SK-N-DZ (cell line): ENCODE data around the gene FRMD4A.
A peak's percentile ranks its signal among the peaks of the same experiment; 100 is the strongest.

Experiments
- DNase-seq: peaks from one replicate; pipeline ENCODE4 v3.0.0-alpha.2; 2015; ENCODE audit warnings: low spot score

Gene FRMD4A

GRCh38 chr10:13990392-13990805 is 340.3 kb downstream of the FRMD4A start:
- DNase-seq = peak; percentile 83

DNA sequence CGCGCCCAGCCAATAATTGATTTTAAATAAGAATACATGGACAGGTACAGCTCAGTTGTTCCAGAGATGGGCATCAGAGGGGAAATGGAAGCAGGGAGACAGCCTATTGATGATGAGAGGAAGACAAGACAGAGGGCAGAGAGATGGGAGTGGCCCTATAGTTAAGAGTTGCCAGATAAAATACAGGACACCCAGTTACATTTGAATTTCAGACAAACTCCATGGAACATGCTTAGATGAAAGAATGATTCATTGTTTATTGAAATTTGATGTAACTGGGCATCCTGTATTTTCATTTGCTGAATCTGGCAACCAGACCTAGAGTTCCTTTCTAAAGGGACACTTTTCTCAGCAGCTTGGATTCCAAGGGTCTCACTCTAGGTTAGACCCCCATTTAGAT is 341.1 kb downstream of the FRMD4A start:
- no peak for DNase-seq

DNA sequence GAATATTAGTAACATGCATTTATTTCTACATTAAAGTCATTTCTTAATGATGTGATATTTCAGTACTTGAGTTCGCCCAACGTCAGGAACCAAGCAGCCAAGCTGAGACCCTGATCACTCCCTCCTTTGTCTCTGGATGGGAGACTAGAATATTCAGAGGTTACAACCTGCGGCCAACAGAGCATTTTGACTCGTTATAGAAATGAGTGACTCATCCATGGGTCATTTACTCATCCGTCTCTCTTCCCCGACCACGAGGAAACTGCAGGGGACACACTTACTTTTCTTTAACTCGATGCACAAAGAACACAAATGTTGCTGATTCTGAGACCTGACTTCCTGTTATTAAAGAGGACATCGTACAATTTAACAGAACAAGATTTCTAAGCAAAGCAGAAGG is 343.3 kb downstream of the FRMD4A start:
- no peak for DNase-seq

- DNase-seq = no peak
Observed at GRCh38 chr10:13984647-13985155, 346.0 kb downstream of the FRMD4A start.

- DNase-seq = no peak
Observed at GRCh38 chr10:13983035-13983434, 347.7 kb downstream of the FRMD4A start.

DNA sequence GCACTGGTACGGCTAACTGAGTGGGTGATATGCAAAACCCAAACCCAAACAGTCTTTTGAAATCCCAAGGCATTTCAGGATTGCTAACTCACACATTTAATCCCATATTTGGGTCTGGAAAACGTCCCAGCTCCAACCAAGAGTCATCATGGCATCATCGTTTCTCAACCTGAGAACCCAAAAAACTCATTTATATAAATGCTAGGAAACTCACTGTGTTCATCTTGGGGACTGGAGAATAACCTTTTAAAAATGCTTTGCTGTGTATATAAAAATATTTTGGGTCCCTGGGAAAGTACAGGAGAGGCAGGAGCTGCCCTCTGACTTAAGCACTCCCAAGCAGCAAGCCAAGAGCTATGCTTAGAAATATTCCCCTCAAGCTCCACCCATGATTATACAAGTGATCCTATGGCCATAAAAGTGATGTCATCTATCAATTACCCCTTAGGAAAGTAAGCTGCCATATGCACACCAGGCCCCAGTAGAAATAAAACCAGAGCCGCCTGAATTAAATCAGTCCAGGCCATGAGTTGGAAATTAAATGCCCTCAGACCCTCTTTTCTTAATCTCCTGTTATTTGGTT is 352.1 kb downstream of the FRMD4A start:
- DNase-seq = peak; percentile 44

- no peak for DNase-seq
Observed at GRCh38 chr10:13977861-13978532, 352.7 kb downstream of the FRMD4A start.

- DNase-seq = no peak
Observed at GRCh38 chr10:13973742-13974141, 357.0 kb downstream of the FRMD4A start.

DNA sequence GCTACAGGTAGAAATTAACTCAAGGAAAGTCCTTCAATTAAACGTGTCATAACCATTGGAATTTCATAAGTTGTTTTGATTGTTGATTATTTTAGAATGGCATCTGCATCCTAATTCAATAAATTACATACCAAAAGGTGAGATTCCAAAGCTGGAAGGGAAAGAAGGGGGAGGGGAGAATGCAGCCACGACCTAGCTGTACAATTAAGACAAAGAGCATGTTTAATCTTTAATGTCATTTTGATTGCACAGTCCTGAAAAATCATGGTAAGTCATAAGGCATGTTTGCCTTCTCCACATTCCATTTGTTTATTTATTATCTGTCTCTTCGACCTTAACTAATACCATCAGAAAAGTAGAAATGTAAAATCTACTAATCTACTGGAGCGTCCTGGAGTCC is 358.1 kb downstream of the FRMD4A start:
- DNase-seq = no peak

GRCh38 chr10:13971601-13972475 is 358.9 kb downstream of the FRMD4A start:
- DNase-seq = no peak

- DNase-seq = no peak
Observed at GRCh38 chr10:13970957-13971353, 359.8 kb downstream of the FRMD4A start.

DNA sequence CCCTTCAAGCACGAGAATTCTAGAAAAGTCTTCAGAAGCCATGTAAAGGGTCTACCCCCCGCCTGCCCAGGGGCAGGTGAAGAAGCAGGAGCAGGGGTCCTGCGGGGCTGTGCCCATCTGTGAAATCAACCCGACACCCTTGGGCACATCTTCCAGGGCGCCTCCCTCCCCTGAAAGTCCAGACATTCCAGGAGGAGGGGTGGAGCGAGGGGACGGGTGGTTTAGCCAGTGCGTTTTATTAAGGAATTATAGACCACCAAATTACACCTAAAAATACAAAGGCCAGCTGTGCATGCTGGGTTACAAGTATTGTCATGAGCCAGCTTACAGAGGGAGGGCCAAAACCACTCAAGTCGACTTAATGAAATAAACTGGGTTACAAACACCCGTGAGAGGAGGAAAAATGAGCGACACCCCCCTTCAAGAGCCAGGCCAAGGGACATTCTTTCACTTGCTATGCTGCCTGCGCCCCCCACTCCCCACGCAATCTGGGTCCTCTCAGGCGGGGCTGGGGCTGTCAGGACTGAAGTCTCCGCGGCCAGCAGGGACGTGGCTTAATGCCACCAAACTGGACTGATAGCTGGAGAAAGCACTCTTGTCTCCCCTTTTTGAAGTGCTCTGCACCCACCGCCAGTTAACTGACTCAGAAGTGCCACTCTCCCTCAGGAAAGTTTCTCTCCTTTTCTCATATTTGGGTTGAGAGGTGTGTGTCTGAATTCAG is 360.3 kb downstream of the FRMD4A start:
- DNase-seq = no peak

- no peak for DNase-seq
Observed at GRCh38 chr10:13969792-13970140, 361.0 kb downstream of the FRMD4A start.

DNA sequence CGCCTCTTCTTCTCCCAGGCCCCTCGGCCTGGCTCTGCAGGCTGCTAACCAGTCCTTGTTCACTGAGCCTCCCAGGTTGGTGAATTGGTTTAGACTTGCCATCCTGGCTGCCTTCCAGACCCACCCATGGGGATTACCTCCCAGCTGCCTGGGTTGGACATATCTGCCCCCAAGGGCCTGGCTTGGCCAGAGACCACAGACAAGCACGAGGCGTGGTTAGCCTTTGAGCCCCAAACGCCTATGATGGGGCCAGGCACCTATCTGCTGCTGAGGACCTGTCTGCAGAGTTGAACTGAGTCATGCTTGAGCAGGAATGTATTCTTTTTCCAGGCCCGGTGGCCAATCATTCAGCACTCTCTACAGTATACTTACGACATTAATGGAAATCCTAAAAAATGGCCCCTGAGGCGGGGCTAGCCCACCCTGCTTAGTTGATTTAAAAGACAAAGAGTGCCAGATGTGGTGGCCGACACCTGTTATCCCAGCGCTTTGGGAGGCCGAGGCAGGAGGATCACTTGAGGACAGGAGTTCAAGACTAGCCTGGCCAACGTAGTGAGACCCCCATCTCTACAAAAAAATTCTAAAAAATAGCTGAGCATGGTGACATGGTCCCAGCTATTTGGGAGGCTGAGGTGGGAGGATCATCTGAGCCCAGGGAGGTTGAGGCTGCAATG is 361.5 kb downstream of the FRMD4A start:
- no peak for DNase-seq

DNA sequence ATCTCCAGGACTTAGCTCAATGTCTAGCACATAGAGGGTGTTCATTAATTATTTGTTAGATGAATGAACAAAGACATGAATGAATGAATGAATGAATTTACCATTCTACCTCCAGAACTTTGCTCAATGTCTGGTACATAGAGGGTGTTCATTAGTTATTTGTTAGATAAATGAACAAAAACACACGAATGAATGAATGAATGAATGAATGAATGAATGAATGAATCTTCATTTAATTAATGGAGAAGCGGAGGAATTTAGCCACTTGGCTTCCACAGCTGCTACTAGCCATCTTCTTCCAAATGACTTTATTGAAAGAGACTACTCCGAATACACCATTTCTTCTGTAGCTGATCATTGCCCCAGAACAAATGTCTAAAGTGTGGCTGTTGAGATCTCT is 368.9 kb downstream of the FRMD4A start:
- DNase-seq = no peak

- DNase-seq = no peak
Observed at GRCh38 chr10:13961097-13961496, 369.6 kb downstream of the FRMD4A start.

GRCh38 chr10:13960603-13961002 is 370.1 kb downstream of the FRMD4A start:
- DNase-seq = no peak

- no peak for DNase-seq
Observed at GRCh38 chr10:13959443-13960359, 371.0 kb downstream of the FRMD4A start.

DNA sequence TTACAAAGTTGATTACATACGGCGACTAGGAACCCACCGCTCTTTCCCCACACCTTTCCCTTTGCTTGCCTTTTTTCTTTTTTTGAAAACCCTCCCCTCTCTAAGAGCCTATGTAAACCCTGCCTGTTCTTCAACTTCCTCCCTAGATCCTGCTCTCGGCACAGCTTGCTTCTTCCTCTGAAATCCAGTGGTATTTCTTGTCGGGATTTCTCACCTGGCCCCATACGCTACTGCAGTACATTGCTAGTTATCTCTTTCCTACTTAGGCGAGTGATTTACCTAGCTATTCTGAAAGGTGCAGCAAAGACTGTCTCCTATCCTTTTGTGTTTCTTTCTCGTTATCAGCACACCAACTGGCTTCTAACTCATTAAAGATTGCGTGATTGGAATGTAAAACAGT is 372.9 kb downstream of the FRMD4A start:
- no peak for DNase-seq

- DNase-seq = no peak
Observed at GRCh38 chr10:13956826-13957225, 373.9 kb downstream of the FRMD4A start.
